IPS-11a (cell line): ENCODE data around the gene FRMD3.
"Not testable (repeated sequence)": the region's sequence is repeated elsewhere in the genome, so short reads cannot be mapped to it uniquely, and the experiment has no call there.

ENCODE experiments used
- H3K4me3 ChIP-seq: one replicate; pipeline ENCODE4 v1.5.1; 2013; ENCODE audit warnings: low read depth, low read length, control low read depth

Gene FRMD3

GRCh38 chr9:83523684-83524083, 14.5 kb downstream of the FRMD3 start:
- H3K4me3 ChIP-seq, result no peak overlapping the region

GRCh38 chr9:83521411-83521810, 16.8 kb downstream of the FRMD3 start:
- no peak overlapping the region for H3K4me3 ChIP-seq

GRCh38 chr9:83521011-83521410, 17.2 kb downstream of the FRMD3 start:
- H3K4me3 ChIP-seq, result no peak overlapping the region

- no peak overlapping the region for H3K4me3 ChIP-seq
Observed at GRCh38 chr9:83520292-83520691, 17.9 kb downstream of the FRMD3 start.

- H3K4me3 ChIP-seq, result not testable (repeated sequence)
Observed at GRCh38 chr9:83517980-83518379, 20.2 kb downstream of the FRMD3 start.

GRCh38 chr9:83514767-83515166, 23.4 kb downstream of the FRMD3 start:
- no peak overlapping the region for H3K4me3 ChIP-seq

GRCh38 chr9:83512621-83513020, 25.6 kb downstream of the FRMD3 start:
- no peak overlapping the region for H3K4me3 ChIP-seq

GRCh38 chr9:83511051-83511450, 27.1 kb downstream of the FRMD3 start:
- no peak overlapping the region for H3K4me3 ChIP-seq

GRCh38 chr9:83509402-83509801, 28.8 kb downstream of the FRMD3 start:
- no peak overlapping the region for H3K4me3 ChIP-seq

- H3K4me3 ChIP-seq, result no peak overlapping the region
Observed at GRCh38 chr9:83508067-83508466, 30.1 kb downstream of the FRMD3 start.

- no peak overlapping the region for H3K4me3 ChIP-seq
Observed at GRCh38 chr9:83505282-83505681, 32.9 kb downstream of the FRMD3 start.

GRCh38 chr9:83503866-83504265, 34.3 kb downstream of the FRMD3 start:
- no peak overlapping the region for H3K4me3 ChIP-seq

GRCh38 chr9:83501565-83501964, 36.6 kb downstream of the FRMD3 start:
- H3K4me3 ChIP-seq, result no peak overlapping the region

- no peak overlapping the region for H3K4me3 ChIP-seq
Observed at GRCh38 chr9:83497441-83497840, 40.8 kb downstream of the FRMD3 start.

GRCh38 chr9:83491995-83492394, 46.2 kb downstream of the FRMD3 start:
- no peak overlapping the region for H3K4me3 ChIP-seq

- no peak overlapping the region for H3K4me3 ChIP-seq
Observed at GRCh38 chr9:83491413-83491812, 46.8 kb downstream of the FRMD3 start.

GRCh38 chr9:83489961-83490360, 48.2 kb downstream of the FRMD3 start:
- H3K4me3 ChIP-seq, result no peak overlapping the region

- H3K4me3 ChIP-seq, result no peak overlapping the region
Observed at GRCh38 chr9:83484990-83485389, 53.2 kb downstream of the FRMD3 start.

- H3K4me3 ChIP-seq, result no peak overlapping the region
Observed at GRCh38 chr9:83483223-83483622, 55.0 kb downstream of the FRMD3 start.

- no peak overlapping the region for H3K4me3 ChIP-seq
Observed at GRCh38 chr9:83479765-83480164, 58.4 kb downstream of the FRMD3 start.

- H3K4me3 ChIP-seq, result no peak overlapping the region
Observed at GRCh38 chr9:83477571-83477970, 60.6 kb downstream of the FRMD3 start.

- H3K4me3 ChIP-seq, result no peak overlapping the region
Observed at GRCh38 chr9:83477120-83477519, 61.1 kb downstream of the FRMD3 start.

GRCh38 chr9:83476513-83476912, 61.7 kb downstream of the FRMD3 start:
- H3K4me3 ChIP-seq, result no peak overlapping the region

GRCh38 chr9:83475741-83476140, 62.5 kb downstream of the FRMD3 start:
- H3K4me3 ChIP-seq, result no peak overlapping the region
